Measurements from ENCODE around the gene ADAMTSL3. TPM values are rescaled to one million over a fixed set of nuclear protein-coding genes. Genes with fewer than 3 reads are reported as not detected.

The ADAMTSL3 gene
- total RNA-seq, 4 donors from 2014 or later = 16.6 to 30.0 (median 21.8) TPM

DNA sequence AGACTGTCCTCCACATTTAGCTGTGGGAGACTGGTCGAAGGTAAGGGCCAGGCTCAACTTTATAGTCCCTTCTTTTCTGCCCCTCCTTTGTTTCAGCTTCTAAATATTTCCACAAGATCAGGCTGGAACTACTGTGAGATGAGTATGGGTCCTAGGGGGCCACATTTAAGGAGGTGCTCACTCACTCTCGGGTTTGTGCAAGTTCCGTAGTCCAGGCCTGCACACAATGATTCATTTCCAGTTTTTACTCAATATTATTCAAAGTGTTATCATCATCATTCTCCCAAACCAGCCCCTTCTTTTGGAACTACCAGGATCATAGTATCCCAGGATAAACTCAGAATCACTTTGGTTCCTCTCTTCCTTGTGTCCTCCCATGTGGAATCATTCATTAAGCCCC lies 289.1 kb downstream of the ADAMTSL3 start:
- H3K27ac ChIP-seq (replicated peaks in 1 of 4) = no peak overlapping the region

DNA sequence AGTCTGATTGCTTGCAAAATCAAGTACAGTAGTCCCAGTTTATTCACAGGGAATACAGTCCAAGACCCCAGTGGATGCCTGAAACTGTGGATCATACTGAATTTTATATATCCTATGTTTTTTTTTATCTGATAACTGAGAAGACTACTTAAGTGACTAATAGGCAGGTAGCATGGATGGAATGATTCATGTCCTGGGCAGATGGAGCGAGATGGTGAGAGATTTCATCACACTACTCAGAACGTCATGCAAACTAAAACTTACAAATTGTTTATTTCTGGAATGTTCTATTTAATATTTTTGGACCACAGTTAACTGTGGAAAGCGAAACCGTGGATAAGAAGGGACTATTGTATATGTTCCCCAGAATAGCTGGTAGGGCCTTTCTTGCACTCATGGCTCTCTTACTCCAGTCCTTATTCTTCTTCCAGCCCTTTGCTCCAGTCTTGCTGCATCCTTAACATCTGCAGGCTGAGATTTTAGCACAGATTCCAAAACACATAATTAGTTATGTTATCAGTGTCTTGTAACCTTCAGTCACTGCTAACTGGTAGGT lies 290.0 kb downstream of the ADAMTSL3 start:
- intact Hi-C loops (cut with DNase I) = no loop called here
- TF ChIP-seq, protein P1, sequence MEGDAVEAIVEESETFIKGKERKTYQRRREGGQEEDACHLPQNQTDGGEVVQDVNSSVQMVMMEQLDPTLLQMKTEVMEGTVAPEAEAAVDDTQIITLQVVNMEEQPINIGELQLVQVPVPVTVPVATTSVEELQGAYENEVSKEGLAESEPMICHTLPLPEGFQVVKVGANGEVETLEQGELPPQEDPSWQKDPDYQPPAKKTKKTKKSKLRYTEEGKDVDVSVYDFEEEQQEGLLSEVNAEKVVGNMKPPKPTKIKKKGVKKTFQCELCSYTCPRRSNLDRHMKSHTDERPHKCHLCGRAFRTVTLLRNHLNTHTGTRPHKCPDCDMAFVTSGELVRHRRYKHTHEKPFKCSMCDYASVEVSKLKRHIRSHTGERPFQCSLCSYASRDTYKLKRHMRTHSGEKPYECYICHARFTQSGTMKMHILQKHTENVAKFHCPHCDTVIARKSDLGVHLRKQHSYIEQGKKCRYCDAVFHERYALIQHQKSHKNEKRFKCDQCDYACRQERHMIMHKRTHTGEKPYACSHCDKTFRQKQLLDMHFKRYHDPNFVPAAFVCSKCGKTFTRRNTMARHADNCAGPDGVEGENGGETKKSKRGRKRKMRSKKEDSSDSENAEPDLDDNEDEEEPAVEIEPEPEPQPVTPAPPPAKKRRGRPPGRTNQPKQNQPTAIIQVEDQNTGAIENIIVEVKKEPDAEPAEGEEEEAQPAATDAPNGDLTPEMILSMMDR (IDR thresholded peaks at IDR 0.05) = no peak
- TF ChIP-seq EP300 (IDR thresholded peaks at IDR 0.05) (no peak), POLR2AphosphoS5 (IDR thresholded peaks at IDR 0.05) (no peak), POLR2A (IDR thresholded peaks at IDR 0.05; ENCODE audit: low read depth) (no peak)
- Histone ChIP-seq H3K9me3 (no peaks in the 10 kb centered on the region), H3K27me3 (no peaks in the 10 kb centered on the region), H3K36me3 (peaks cover 0 to 29% (median 2%) of the 10 kb centered on the region in 4 donors), H3K27ac (replicated peaks in 1 of 4) (no peak overlapping the region), H3K4me1 (no peaks in the 10 kb centered on the region), H3K4me3 (no peak overlapping the region)
- WGBS = 81% methylated on average over 4 of the region's 4 CpGs
- no peak for DNase-seq (ENCODE audit: extremely low spot score)

More for the DNA sequence above, 289.1 kb downstream of the ADAMTSL3 start:
- WGBS = 94% methylated on average over 3 of the region's 3 CpGs
- H3K9me3 ChIP-seq = no peaks in the 10 kb centered on the region
- intact Hi-C loops (cut with DNase I) = no loop called here
- TF ChIP-seq EP300 (IDR thresholded peaks at IDR 0.05) (no peak), POLR2A (IDR thresholded peaks at IDR 0.05; ENCODE audit: low read depth) (no peak), POLR2AphosphoS5 (IDR thresholded peaks at IDR 0.05) (no peak)
- TF ChIP-seq, protein P1 (IDR thresholded peaks at IDR 0.05) = no peak
- no peak for DNase-seq (ENCODE audit: extremely low spot score)
- H3K4me1 ChIP-seq = no peaks in the 10 kb centered on the region
- H3K4me3 ChIP-seq = no peak overlapping the region
- H3K36me3 ChIP-seq = peaks cover 0 to 29% (median 2%) of the 10 kb centered on the region in 4 donors
- no peaks in the 10 kb centered on the region for H3K27me3 ChIP-seq

DNA sequence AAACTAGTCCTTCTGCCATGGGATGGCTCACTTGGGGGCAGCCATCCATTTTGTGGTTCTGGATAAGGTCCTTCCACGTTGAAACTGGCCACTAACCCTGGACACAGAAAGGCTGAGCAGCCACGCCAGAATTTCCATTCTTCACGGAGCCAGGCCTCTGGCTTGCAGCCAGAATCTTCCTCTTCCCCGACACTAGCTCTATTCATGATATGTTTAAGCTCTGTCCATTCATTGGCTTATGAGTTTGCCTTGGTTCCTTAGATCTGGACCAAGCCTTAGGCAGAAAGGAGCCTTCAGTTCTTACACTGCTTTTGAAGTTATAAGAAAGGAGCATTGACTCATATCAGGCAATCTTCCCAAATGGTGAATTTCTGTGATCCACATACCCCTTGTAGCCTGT lies 293.2 kb downstream of the ADAMTSL3 start:
- Histone ChIP-seq H3K36me3 (peaks cover 0 to 35% (median 3%) of the 10 kb centered on the region in 4 donors), H3K4me1 (no peaks in the 10 kb centered on the region), H3K4me3 (no peak overlapping the region), H3K9me3 (no peaks in the 10 kb centered on the region), H3K27me3 (no peaks in the 10 kb centered on the region), H3K27ac (replicated peaks in 1 of 4) (no peak overlapping the region)
- intact Hi-C loops (cut with DNase I) = no loop called here
- no peak for TF ChIP-seq POLR2A (IDR thresholded peaks at IDR 0.05; ENCODE audit: low read depth)
- TF ChIP-seq EP300 (IDR thresholded peaks at IDR 0.05) = no peak
- no peak for TF ChIP-seq POLR2AphosphoS5 (IDR thresholded peaks at IDR 0.05)
- TF ChIP-seq, protein P1 (IDR thresholded peaks at IDR 0.05) = no peak
- 62% methylated on average over 4 of the region's 4 CpGs for WGBS
- no peak for DNase-seq (ENCODE audit: extremely low spot score)

DNA sequence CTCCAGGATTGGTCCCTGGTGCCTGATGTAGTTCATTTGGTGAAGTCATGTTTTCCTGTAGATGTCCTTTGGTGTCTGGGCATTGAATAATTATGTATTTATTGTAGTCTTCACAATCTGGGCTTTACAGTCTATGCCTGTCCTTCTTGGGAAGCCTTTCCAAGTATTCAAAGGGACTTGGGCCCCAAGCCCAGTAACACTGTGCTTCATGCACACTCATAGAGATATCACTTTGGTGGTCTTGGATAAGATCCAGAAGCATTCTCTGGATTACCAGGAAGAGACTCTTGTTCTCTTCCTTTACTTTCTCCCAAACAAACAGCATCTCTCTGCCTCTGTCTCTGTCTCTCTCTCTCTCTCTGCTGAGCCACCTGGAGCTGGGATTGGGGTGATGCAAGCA lies 300.6 kb downstream of the ADAMTSL3 start:
- no peaks in the 10 kb centered on the region for H3K4me1 ChIP-seq

More for the DNA sequence above, 300.6 kb downstream of the ADAMTSL3 start:
- no peak for DNase-seq (ENCODE audit: extremely low spot score)
- no peaks in the 10 kb centered on the region for H3K9me3 ChIP-seq
- no peak overlapping the region for H3K27ac ChIP-seq (replicated peaks in 1 of 4)
- H3K27me3 ChIP-seq = no peaks in the 10 kb centered on the region
- no peak overlapping the region for H3K4me3 ChIP-seq
- peaks cover 0 to 33% (median 12%) of the 10 kb centered on the region in 4 donors for H3K36me3 ChIP-seq
- TF ChIP-seq POLR2AphosphoS5 (IDR thresholded peaks at IDR 0.05) = no peak
- TF ChIP-seq, protein P1 (IDR thresholded peaks at IDR 0.05) = no peak
- no peak for TF ChIP-seq EP300 (IDR thresholded peaks at IDR 0.05)
- no peak for TF ChIP-seq POLR2A (IDR thresholded peaks at IDR 0.05; ENCODE audit: low read depth)
- intact Hi-C loops (cut with DNase I) = no loop called here

Data from esophagus muscularis mucosa (tissue), 4 donors.